Liver (tissue), 9 donors: ENCODE data around the gene TMEM244. TPM values are rescaled to one million over a fixed set of nuclear protein-coding genes. Genes with fewer than 3 reads are reported as not detected.

Source experiments
- DNase-seq: peaks from one replicate; pipeline ENCODE4 v3.0.0-alpha.2; 2017; ENCODE audit warnings: low spot score
- H3K27ac ChIP-seq, 2 donors: one replicate each; pipeline ENCODE4 v1.7.0; 2013; ENCODE audit warnings: inconsistent platforms in 2 of 2, low read length in 2 of 2, control low read depth in 1 of 2, low read depth in 1 of 2, mild to moderate bottlenecking in 1 of 2
- H3K27me3 ChIP-seq, 4 donors: one replicate each; pipeline versions ENCODE4 v1.6.1 to v1.7.0; 2013; ENCODE audit warnings: low read length in 3 of 4, inconsistent platforms in 1 of 4, mild to moderate bottlenecking in 1 of 4, moderate library complexity in 1 of 4; ENCODE audit not compliant: control insufficient read depth in 4 of 4, insufficient read depth in 4 of 4
- H3K36me3 ChIP-seq, 4 donors: one replicate each; pipeline versions ENCODE4 v1.6.1 to v1.7.0; 2013; ENCODE audit warnings: low read length in 3 of 4, mild to moderate bottlenecking in 3 of 4, low read depth in 1 of 4, moderate library complexity in 1 of 4; ENCODE audit not compliant: control insufficient read depth in 4 of 4, insufficient read depth in 3 of 4
- H3K4me1 ChIP-seq, 4 donors: one replicate each; pipeline versions ENCODE4 v1.6.1 to v1.7.0; 2013; ENCODE audit warnings: low read length in 3 of 4, mild to moderate bottlenecking in 3 of 4, moderate library complexity in 1 of 4; ENCODE audit not compliant: control insufficient read depth in 4 of 4, insufficient read depth in 4 of 4
- H3K4me3 ChIP-seq, 3 donors: one replicate each; pipeline versions ENCODE4 v1.6.1 to v1.7.0; 2013; ENCODE audit warnings: low read length in 3 of 3, control low read depth in 1 of 3, low read depth in 1 of 3, mild to moderate bottlenecking in 1 of 3
- H3K9ac ChIP-seq, 2 donors: one replicate each; pipeline ENCODE4 v1.7.0; 2013; ENCODE audit warnings: low read length in 2 of 2, mild to moderate bottlenecking in 2 of 2, moderate library complexity in 2 of 2, control low read depth in 1 of 2, low read depth in 1 of 2
- H3K9me3 ChIP-seq, 4 donors: one replicate each; pipeline versions ENCODE4 v1.6.1 to v1.7.0; 2013; ENCODE audit warnings: low read length in 3 of 4; ENCODE audit not compliant: control insufficient read depth in 4 of 4
- ATF3 ChIP-seq: IDR thresholded peaks from 2 replicates; pipeline ENCODE4 v1.6.1; 2016; ENCODE audit warnings: antibody characterized with exemption
- EGR1 ChIP-seq, 2 donors: IDR thresholded peaks; 2 replicates each; pipeline ENCODE4 v1.6.1; 2016 to 2018; ENCODE audit warnings: antibody characterized with exemption in 2 of 2, low read depth in 2 of 2
- FOXA2 ChIP-seq: IDR thresholded peaks from 2 replicates; pipeline ENCODE4 v1.6.1; 2016; ENCODE audit warnings: antibody characterized with exemption
- GABPA ChIP-seq, 2 donors: IDR thresholded peaks in 1 of 2; conservative IDR thresholded peaks in 1 of 2; 2 replicates each; pipeline ENCODE4 v1.6.1; 2016; ENCODE audit warnings: antibody characterized with exemption in 2 of 2, mild to moderate bottlenecking in 1 of 2, moderate library complexity in 1 of 2
- HNF4A ChIP-seq, 2 donors: conservative IDR thresholded peaks; 2 replicates each; pipeline ENCODE4 v1.6.1; 2016; ENCODE audit warnings: antibody characterized with exemption in 2 of 2, mild to moderate bottlenecking in 2 of 2
- HNF4G ChIP-seq: IDR thresholded peaks from 2 replicates; pipeline ENCODE4 v1.6.1; 2016; ENCODE audit warnings: antibody characterized with exemption
- JUND ChIP-seq, 2 donors: IDR thresholded peaks; 2 replicates each; pipeline ENCODE4 v1.6.1; 2016; ENCODE audit warnings: antibody characterized with exemption in 2 of 2
- MAX ChIP-seq: IDR thresholded peaks from 2 replicates; pipeline ENCODE4 v1.6.1; 2016; ENCODE audit warnings: antibody characterized with exemption
- RAD21 ChIP-seq, 2 donors: IDR thresholded peaks; 2 replicates each; pipeline ENCODE4 v1.6.1; 2016; ENCODE audit warnings: antibody characterized with exemption in 2 of 2, mild to moderate bottlenecking in 2 of 2
- REST ChIP-seq: IDR thresholded peaks from 2 replicates; pipeline ENCODE4 v1.6.1; 2016; ENCODE audit warnings: antibody characterized with exemption, mild to moderate bottlenecking
- RXRA ChIP-seq, 2 donors: IDR thresholded peaks; 2 replicates each; pipeline ENCODE4 v1.6.1; 2017 to 2018; ENCODE audit warnings: antibody characterized with exemption in 2 of 2, mild to moderate bottlenecking in 1 of 2
- SP1 ChIP-seq: IDR thresholded peaks from 2 replicates; pipeline ENCODE4 v1.6.1; 2018; ENCODE audit warnings: antibody characterized with exemption, mild to moderate bottlenecking
- YY1 ChIP-seq: IDR thresholded peaks from 2 replicates; pipeline ENCODE4 v1.6.1; 2016; ENCODE audit warnings: antibody characterized with exemption, mild to moderate bottlenecking
- ZBTB33 ChIP-seq: IDR thresholded peaks from 2 replicates; pipeline ENCODE4 v1.6.1; 2016; ENCODE audit warnings: antibody characterized with exemption
- WGBS: extraction: QIAGEN DNeasy Blood & Tissue Kit; methylation state at CpG from one replicate; pipeline ENCODE4 v1.1.7; 2013; 5-methylcytosine and 5-hydroxymethylcytosine counted together
- polyA plus RNA-seq, 2 donors: library from polyadenylated mRNA; stranded (reverse) in 1 of 2; unstranded in 1 of 2; fragments of 200-250 nt in 1 of 2; fragments of >200 nt in 1 of 2; fragmentation: Nextera tagmentation in 1 of 2; extraction: Ambion mirVana in 1 of 2; gene quantifications; one replicate each; pipeline versions ENCODE4 v1.2.1 to v1.2.3, GENCODE V29; 2013 to 2015
- total RNA-seq, 2 donors: library from RNA; depleted of rRNA; stranded (reverse); fragments of >200 nt; gene quantifications; one replicate each; pipeline ENCODE4 v1.2.3, GENCODE V29; 2014
- donor health status: healthy.
- donor health status: healthy.
- donor health status: healthy.
- donor health status: healthy.
- donor health status: healthy.

Gene TMEM244
- total and polyA plus RNA-seq, 4 donors, result not detected

- WGBS, result 75% methylated on average over 5 of the region's 5 CpGs
- H3K27ac ChIP-seq, result no peak overlapping the region
- H3K9me3 ChIP-seq, result no peaks in the 10 kb centered on the region
- no peak overlapping the region for H3K4me3 ChIP-seq
- H3K36me3 ChIP-seq, result no peaks in the 10 kb centered on the region
- H3K4me1 ChIP-seq, result no peaks in the 10 kb centered on the region
- H3K9ac ChIP-seq, result no peak overlapping the region
- TF ChIP-seq ATF3 (no peak), REST (no peak), YY1 (no peak), HNF4G (no peak), EGR1 (IDR thresholded peaks at IDR 0.05; ENCODE audit: low read depth in 2 of 2) (no peak), MAX (no peak), FOXA2 (no peak), RXRA (IDR thresholded peaks at IDR 0.05) (no peak), RAD21 (IDR thresholded peaks at IDR 0.05) (no peak), JUND (IDR thresholded peaks at IDR 0.05) (no peak), SP1 (no peak)
- no peak for DNase-seq
- H3K27me3 ChIP-seq, result no peaks in the 10 kb centered on the region
These were observed 17.5 kb downstream of the TMEM244 start for GRCh38 chr6:129843573-129843972.

GRCh38 chr6:129842881-129843409 is 18.2 kb downstream of the TMEM244 start:
- no peak for DNase-seq
- Histone ChIP-seq H3K27ac (no peak overlapping the region), H3K27me3 (no peaks in the 10 kb centered on the region), H3K4me1 (no peaks in the 10 kb centered on the region), H3K36me3 (no peaks in the 10 kb centered on the region), H3K9me3 (no peaks in the 10 kb centered on the region), H3K4me3 (no peak overlapping the region), H3K9ac (no peak overlapping the region)
- TF ChIP-seq MAX (no peak), ATF3 (no peak), RXRA (IDR thresholded peaks at IDR 0.05) (no peak), JUND (IDR thresholded peaks at IDR 0.05) (no peak), EGR1 (IDR thresholded peaks at IDR 0.05; ENCODE audit: low read depth in 2 of 2) (no peak), HNF4G (no peak), HNF4A (conservative IDR thresholded peaks at IDR 0.05) (no peak), FOXA2 (no peak), ZBTB33 (no peak), YY1 (no peak), GABPA (IDR thresholded peaks at IDR 0.05 in 1 of 2, conservative IDR thresholded peaks at IDR 0.05 in 1 of 2) (no peak)
